Measurements from ENCODE around the gene RPL23.

The RPL23 gene

GRCh38 chr17:38800237-38800760, 53.2 kb downstream of the RPL23 start:
- in situ Hi-C loops (cut with MboI; ENCODE audit: low sequenced_read_pairs), result no loop called here

GRCh38 chr17:38799501-38800236, 53.9 kb downstream of the RPL23 start, which contains the start of gene PIP4K2B:
Gene PIP4K2B (minus strand): TSS chr17:38799556. CDS start chr17:38799424, 132 bp downstream.
- in situ Hi-C loops (cut with MboI; ENCODE audit: low sequenced_read_pairs), result no loop called here

DNA sequence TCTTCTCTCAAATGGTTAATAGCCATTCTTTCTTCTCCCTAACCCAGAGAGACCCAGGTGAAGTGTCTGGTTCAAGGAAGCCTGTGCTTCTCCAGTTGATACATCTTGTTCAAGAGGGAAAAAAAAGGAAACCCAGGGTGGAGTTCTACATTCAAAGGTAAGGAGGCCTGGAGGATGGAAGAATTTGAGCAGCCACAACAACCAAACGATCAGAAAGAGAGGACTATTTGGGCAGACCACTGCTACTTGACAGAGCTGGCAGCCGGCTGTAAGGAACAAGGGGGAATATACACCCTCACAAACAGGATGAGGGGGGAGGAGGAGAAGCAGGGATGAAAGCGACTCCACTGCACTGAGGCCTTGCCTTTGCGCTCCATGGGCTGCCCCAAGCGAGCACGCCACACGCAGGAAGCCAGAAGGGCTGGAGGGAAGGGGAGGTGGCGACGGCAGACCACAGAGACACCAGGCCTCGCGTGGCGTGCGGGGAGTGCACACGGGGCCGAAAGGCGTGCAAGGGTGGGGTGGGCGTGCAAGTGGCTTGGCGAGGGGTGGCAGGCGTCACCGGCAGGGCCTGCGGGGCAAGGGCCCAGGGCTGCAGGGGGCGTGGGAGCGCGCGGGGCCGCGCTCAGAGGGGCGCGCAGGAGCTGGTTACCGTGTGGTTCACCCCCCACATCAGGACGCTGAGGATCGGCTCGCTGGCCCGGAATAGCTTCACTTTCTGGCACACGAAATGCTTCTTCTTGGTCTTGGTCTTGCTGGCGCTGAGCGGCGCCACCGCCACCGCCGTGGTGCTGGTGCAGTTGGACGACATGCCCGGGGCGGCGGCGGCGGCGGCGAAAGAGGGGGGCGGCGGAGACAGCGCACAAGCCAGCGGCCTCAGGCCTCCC, 54.7 kb downstream of the RPL23 start:
- in situ Hi-C loops (cut with MboI; ENCODE audit: low sequenced_read_pairs), result no loop called here

Measured in HL-60/S4 treated with retinoic acid at 250 ng/mL for 4 days and 3 days (cell line).